CD4-positive, CD25-positive, alpha-beta regulatory T cell (primary cell): ENCODE data around the gene PTGIS. TPM values are rescaled to one million over a fixed set of nuclear protein-coding genes. Genes with fewer than 3 reads are reported as not detected.

ENCODE experiments used
- ATAC-seq, 2 donors: fragments of 150-1000 bp; cut with Tn5 transposase; one replicate each; pipeline ENCODE4 v1.10.0; 2021; ENCODE audit warnings: low read depth in 2 of 2, moderate number of reproducible peaks in 2 of 2, moderate library complexity in 1 of 2
- DNase-seq, 3 donors: peaks; one replicate each; pipeline versions ENCODE4 v3.0.0 to v3.0.0-alpha.2; 2012 to 2022; ENCODE audit warnings: mixed read lengths in 1 of 3
- H3K27ac ChIP-seq: one replicate; pipeline ENCODE4 v1.7.0; 2013; ENCODE audit warnings: mild to moderate bottlenecking, low read length; ENCODE audit not compliant: insufficient read depth, poor library complexity, severe bottlenecking
- H3K27me3 ChIP-seq: one replicate; pipeline ENCODE4 v1.7.0; 2013; ENCODE audit warnings: low read length; ENCODE audit not compliant: control insufficient read depth, insufficient read depth
- H3K36me3 ChIP-seq: one replicate; pipeline ENCODE4 v1.7.0; 2013; ENCODE audit warnings: mild to moderate bottlenecking, low read length, moderate library complexity; ENCODE audit not compliant: control insufficient read depth, insufficient read depth
- H3K4me1 ChIP-seq: 2 replicates; pipeline ENCODE4 v1.7.0; 2013; ENCODE audit warnings: mild to moderate bottlenecking, low read length; ENCODE audit not compliant: insufficient read depth, control insufficient read depth, poor library complexity, severe bottlenecking
- H3K4me3 ChIP-seq: one replicate; pipeline ENCODE4 v1.7.0; 2013; ENCODE audit warnings: low read depth, mild to moderate bottlenecking, low read length, moderate library complexity
- H3K9me3 ChIP-seq, 2 experiments: 1 replicate in 1 of 2; 2 replicates in 1 of 2; pipeline ENCODE4 v1.7.0; 2013; ENCODE audit warnings: low read length in 2 of 2, mild to moderate bottlenecking in 1 of 2, moderate library complexity in 1 of 2; ENCODE audit not compliant: control insufficient read depth in 2 of 2
- H3K27ac Mint-ChIP-seq, 3 donors: one replicate each; pipeline ENCODE4 v1.8.0; 2020 to 2022; ENCODE audit warnings: mild to moderate bottlenecking in 3 of 3, mixed read lengths in 3 of 3, moderate library complexity in 2 of 3
- H3K27me3 Mint-ChIP-seq: one replicate; pipeline ENCODE4 v1.8.0; 2022; ENCODE audit warnings: mild to moderate bottlenecking, mixed read lengths
- H3K36me3 Mint-ChIP-seq: one replicate; pipeline ENCODE4 v1.8.0; 2020; ENCODE audit warnings: mixed read lengths
- H3K4me1 Mint-ChIP-seq, 4 donors: one replicate each; pipeline ENCODE4 v1.8.0; 2020 to 2022; ENCODE audit warnings: mixed read lengths in 4 of 4, mild to moderate bottlenecking in 1 of 4
- H3K4me3 Mint-ChIP-seq, 4 donors: one replicate each; pipeline ENCODE4 v1.8.0; 2020 to 2022; ENCODE audit warnings: mild to moderate bottlenecking in 4 of 4, mixed read lengths in 4 of 4, moderate library complexity in 3 of 4
- H3K9me3 Mint-ChIP-seq, 7 donors: one replicate each; pipeline ENCODE4 v1.8.0; 2020 to 2022; ENCODE audit warnings: mixed read lengths in 7 of 7, mild to moderate bottlenecking in 3 of 7, moderate library complexity in 2 of 7
- polyA plus RNA-seq, 4 donors: library from polyadenylated mRNA; unstranded; fragments of 300-500 nt; fragmentation: Illumina TruSeq; gene quantifications; one replicate each; pipeline ENCODE4 v1.2.3, GENCODE V29; 2021
- total RNA-seq: library from RNA; stranded (reverse); gene quantifications from one replicate; pipeline ENCODE4 v1.2.3, GENCODE V29; 2022

Gene PTGIS
- total and polyA plus RNA-seq, 5 donors from 2014 or later = not detected

DNA sequence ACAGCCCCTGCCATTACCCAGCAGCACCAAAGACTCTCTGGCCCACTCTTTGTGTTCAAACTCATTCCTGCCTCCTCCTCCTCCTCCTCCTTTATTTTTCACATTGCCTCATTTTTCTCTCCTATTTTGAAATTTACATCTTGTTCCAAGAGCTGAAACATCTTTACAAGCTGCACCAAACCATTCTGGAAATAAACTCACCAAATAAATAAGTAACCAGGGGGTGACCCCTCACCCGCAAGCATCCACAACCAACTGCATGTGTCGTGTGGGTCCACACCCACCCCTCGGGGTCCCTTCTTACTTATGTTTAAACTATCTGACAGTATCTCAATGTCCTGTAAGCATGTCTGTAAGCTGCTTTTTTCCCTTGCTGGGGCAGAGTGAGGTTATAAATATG is 86.8 kb downstream of the PTGIS start:
- H3K36me3 ChIP-seq = no peaks in the 10 kb centered on the region

DNA sequence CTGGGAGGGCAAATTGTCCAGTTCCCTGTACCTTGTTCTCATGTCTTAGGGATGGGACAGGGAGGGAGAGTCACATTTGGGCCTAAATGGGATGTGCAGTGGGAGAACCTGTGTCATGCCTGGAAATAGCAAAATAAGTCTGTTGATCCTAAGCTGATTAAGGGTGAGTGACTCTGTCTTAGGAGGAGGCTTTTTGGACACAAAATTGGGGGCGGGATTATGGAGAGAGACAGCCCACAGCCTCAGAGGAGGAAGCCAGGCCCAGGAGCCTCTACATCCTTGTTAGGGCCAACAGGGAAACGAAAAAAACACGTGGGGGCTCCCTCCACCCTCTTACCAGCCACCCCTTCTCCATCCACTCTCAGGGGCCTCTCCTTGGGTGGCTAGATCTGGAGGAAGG is 87.7 kb downstream of the PTGIS start:
- Mint-ChIP-seq H3K9me3 (peaks cover 0 to 5% (median 1%) of the 10 kb centered on the region in 7 donors), H3K27ac (no peak overlapping the region), H3K4me1 (peaks cover 0 to 14% (median 4%) of the 10 kb centered on the region in 4 donors), H3K4me3 (no peak overlapping the region), H3K27me3 (peaks cover 54% of the 10 kb centered on the region), H3K36me3 (no peaks in the 10 kb centered on the region)
- Histone ChIP-seq H3K27me3 (peaks cover 19% of the 10 kb centered on the region), H3K9me3 (no peaks in the 10 kb centered on the region), H3K36me3 (no peaks in the 10 kb centered on the region), H3K4me1 (peaks cover 20% of the 10 kb centered on the region), H3K4me3 (no peak overlapping the region), H3K27ac (no peak overlapping the region)
- no peak for ATAC-seq
- DNase-seq = no peak

More for the DNA sequence above, 86.8 kb downstream of the PTGIS start:
- H3K27ac Mint-ChIP-seq = no peak overlapping the region
- no peak overlapping the region for H3K4me3 Mint-ChIP-seq
- DNase-seq (no peak), ATAC-seq (no peak)
- H3K4me1 Mint-ChIP-seq = peaks cover 0 to 14% (median 4%) of the 10 kb centered on the region in 4 donors
- no peaks in the 10 kb centered on the region for H3K36me3 Mint-ChIP-seq
- H3K4me1 ChIP-seq = peaks cover 20% of the 10 kb centered on the region
- peaks cover 17% of the 10 kb centered on the region for H3K27me3 ChIP-seq
- H3K9me3 ChIP-seq = no peaks in the 10 kb centered on the region
- H3K27ac ChIP-seq = no peak overlapping the region
- peaks cover 0 to 5% (median 1%) of the 10 kb centered on the region in 7 donors for H3K9me3 Mint-ChIP-seq
- H3K4me3 ChIP-seq = no peak overlapping the region
- H3K27me3 Mint-ChIP-seq = peaks cover 59% of the 10 kb centered on the region

DNA sequence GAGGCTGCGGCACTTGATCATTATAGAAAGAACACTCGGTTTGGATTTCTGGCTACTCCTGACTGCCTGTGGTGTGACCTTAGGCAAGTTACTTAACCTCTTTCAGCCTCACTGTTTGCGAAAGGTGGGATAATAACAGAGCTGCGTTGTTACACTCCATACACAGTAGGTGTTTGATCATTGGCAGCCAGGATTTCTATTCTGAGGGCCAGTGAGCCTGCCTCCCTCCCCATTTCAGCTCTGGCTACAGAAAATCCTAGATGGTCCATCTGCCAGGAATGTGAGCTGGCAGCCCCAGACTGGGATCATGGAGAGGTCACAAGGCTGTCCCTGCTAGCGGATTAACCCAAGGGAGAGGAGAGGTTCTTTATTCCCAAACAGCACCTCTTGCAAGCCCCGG is 88.2 kb downstream of the PTGIS start:
- peaks cover 19% of the 10 kb centered on the region for H3K27me3 ChIP-seq

DNA sequence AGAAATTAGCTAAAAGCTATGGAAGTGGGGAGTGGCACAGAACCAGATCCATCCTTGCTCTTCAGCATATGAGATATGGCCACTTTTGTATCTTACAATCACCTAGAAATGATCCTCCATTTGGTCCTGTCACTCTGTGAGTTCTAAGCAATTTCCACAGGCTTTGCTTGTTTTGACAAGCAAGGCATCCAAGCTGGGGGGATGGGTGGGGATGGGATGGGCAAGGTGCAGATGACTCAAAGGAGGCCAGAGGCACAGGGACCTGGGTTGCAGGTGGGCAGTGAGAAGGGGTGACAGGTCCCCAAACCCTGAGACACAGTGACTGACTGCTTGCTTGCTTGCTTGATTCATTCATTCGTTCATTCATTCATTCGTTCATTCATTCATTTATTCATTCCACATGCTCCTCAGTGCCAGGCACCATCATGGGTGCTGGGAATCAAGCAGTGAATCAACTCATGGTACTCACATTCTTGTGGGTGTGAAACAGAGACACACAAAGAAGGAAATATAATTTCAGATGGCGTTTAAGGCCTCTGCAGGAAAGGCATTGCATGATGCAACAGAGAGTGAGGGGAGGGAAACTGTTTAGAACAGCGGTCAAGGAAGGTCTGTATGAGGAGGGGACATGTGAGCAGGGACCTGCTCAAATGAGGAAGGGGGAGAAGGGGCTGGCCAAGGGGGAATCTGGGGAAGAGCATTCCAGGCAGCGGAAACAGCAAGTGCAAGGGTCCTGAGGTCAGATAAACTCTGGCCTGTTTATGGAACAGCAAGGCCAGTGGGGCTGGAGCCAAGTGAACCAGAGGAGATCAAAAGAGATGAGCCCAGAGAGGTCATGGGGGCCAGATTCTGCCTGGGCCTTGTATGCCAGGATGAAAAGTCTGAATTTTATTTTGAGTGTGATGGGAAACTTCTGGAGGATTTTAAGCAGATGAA is 88.9 kb downstream of the PTGIS start:
- Mint-ChIP-seq H3K36me3 (no peaks in the 10 kb centered on the region), H3K4me1 (peaks cover 0 to 4% (median 0%) of the 10 kb centered on the region in 4 donors), H3K27ac (no peak overlapping the region), H3K4me3 (peak overlapping the region in 1 of 4 donors; percentile 43), H3K9me3 (peaks cover 0 to 2% (median 0%) of the 10 kb centered on the region in 7 donors), H3K27me3 (peaks cover 54% of the 10 kb centered on the region)
- Histone ChIP-seq H3K9me3 (no peaks in the 10 kb centered on the region), H3K36me3 (no peaks in the 10 kb centered on the region), H3K27me3 (peaks cover 17% of the 10 kb centered on the region), H3K4me1 (peaks cover 14% of the 10 kb centered on the region), H3K4me3 (no peak overlapping the region), H3K27ac (no peak overlapping the region)
- ATAC-seq (no peak), DNase-seq (no peak)

More for the DNA sequence above, 88.2 kb downstream of the PTGIS start:
- no peaks in the 10 kb centered on the region for H3K36me3 Mint-ChIP-seq
- H3K27ac Mint-ChIP-seq = no peak overlapping the region
- Histone ChIP-seq H3K27ac (no peak overlapping the region), H3K9me3 (no peaks in the 10 kb centered on the region), H3K36me3 (no peaks in the 10 kb centered on the region), H3K4me3 (no peak overlapping the region), H3K4me1 (peaks cover 20% of the 10 kb centered on the region)
- no peak overlapping the region for H3K4me3 Mint-ChIP-seq
- H3K4me1 Mint-ChIP-seq = peaks cover 0 to 10% (median 4%) of the 10 kb centered on the region in 4 donors
- no peak for DNase-seq
- H3K9me3 Mint-ChIP-seq = peaks cover 0 to 5% (median 1%) of the 10 kb centered on the region in 7 donors
- H3K27me3 Mint-ChIP-seq = peaks cover 54% of the 10 kb centered on the region
- no peak for ATAC-seq

DNA sequence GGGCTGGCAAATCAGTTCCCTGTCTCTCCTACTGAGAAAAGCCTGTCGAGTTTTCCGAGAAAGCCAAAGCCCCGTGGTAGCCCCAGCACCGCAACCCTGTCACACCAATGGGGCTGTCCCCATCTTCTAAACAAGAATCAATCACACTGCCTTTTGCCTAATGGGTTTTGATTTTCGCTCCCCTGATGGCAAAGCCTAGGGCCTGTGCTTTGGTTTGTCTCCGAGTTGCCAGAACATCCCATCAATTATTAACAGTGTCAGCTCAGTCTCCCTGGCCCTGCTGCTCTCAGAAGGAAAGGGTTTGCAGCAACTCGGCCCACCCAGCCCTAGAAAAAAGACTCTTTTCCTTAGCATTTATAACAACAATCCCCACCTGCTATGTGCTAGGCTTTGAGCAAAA is 89.7 kb downstream of the PTGIS start:
- Histone ChIP-seq H3K4me3 (no peak overlapping the region), H3K36me3 (no peaks in the 10 kb centered on the region), H3K4me1 (peaks cover 8% of the 10 kb centered on the region), H3K27ac (no peak overlapping the region), H3K27me3 (peaks cover 17% of the 10 kb centered on the region), H3K9me3 (no peaks in the 10 kb centered on the region)
- H3K9me3 Mint-ChIP-seq = peaks cover 0 to 2% (median 0%) of the 10 kb centered on the region in 7 donors
- H3K36me3 Mint-ChIP-seq = no peaks in the 10 kb centered on the region
- H3K27ac Mint-ChIP-seq = no peak overlapping the region
- H3K4me3 Mint-ChIP-seq = no peak overlapping the region
- DNase-seq = no peak
- no peak for ATAC-seq
- peaks cover 54% of the 10 kb centered on the region for H3K27me3 Mint-ChIP-seq
- peaks cover 0 to 2% (median 0%) of the 10 kb centered on the region in 4 donors for H3K4me1 Mint-ChIP-seq

DNA sequence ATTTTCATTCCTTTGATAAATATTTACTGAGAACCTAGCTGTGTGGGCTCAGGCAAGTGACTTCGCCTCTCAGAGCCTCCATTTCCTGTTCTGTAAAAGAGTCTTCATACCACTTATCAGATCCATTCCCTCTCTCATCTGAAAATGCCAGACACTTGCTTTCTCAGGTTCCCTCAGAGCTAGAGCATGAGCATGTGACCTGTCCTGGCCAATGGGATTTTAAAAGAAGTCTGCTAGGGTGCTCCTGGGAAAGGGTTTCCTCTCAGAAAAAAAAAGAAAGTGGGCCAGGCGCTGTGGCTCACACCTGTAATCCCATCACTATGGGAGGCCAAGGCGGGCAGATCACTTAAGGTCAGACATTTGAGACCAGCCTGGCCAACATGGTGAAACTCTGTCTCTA is 90.7 kb downstream of the PTGIS start:
- no peak overlapping the region for H3K27ac ChIP-seq
- no peaks in the 10 kb centered on the region for H3K4me1 ChIP-seq
- Mint-ChIP-seq H3K27ac (no peak overlapping the region), H3K9me3 (peaks cover 0 to 2% (median 0%) of the 10 kb centered on the region in 7 donors), H3K36me3 (no peaks in the 10 kb centered on the region), H3K4me1 (no peaks in the 10 kb centered on the region), H3K27me3 (peaks cover 60% of the 10 kb centered on the region), H3K4me3 (no peak overlapping the region)
- ATAC-seq = no peak
- peaks cover 17% of the 10 kb centered on the region for H3K27me3 ChIP-seq
- no peaks in the 10 kb centered on the region for H3K36me3 ChIP-seq
- H3K4me3 ChIP-seq = no peak overlapping the region
- no peak for DNase-seq
- H3K9me3 ChIP-seq = no peaks in the 10 kb centered on the region

DNA sequence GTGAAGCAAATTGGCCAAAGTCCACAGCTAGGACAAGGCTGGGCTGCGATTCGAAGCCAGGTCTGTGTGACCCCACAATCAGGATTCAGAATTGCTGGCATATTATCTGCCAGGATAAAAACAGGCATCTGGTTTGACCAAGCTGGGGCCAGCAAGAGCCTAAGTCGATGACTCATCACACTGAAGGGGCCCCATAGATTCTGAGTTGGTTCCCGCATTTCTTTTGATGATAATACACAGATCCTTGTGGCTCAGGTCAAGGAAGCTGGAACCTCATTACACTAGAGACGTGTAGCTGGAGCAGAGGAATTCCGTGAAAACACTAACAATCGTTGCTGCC is 92.0 kb downstream of the PTGIS start:
- Mint-ChIP-seq H3K27me3 (peaks cover 57% of the 10 kb centered on the region), H3K9me3 (peaks cover 0 to under 1% (median 0%) of the 10 kb centered on the region in 7 donors), H3K36me3 (no peaks in the 10 kb centered on the region), H3K27ac (no peak overlapping the region), H3K4me3 (no peak overlapping the region), H3K4me1 (no peaks in the 10 kb centered on the region)
- Histone ChIP-seq H3K27me3 (peaks cover 17% of the 10 kb centered on the region), H3K27ac (no peak overlapping the region), H3K9me3 (no peaks in the 10 kb centered on the region), H3K4me1 (no peaks in the 10 kb centered on the region), H3K4me3 (no peak overlapping the region), H3K36me3 (no peaks in the 10 kb centered on the region)
- DNase-seq (no peak), ATAC-seq (no peak)
